ENCODE measurements around the gene AQP1.

- no peak for TF ChIP-seq EZH2phosphoT487 (IDR thresholded peaks at IDR 0.05; ENCODE audit: borderline replicate concordance, low read length)
- no peak for TF ChIP-seq EZH2 (IDR thresholded peaks at IDR 0.05; ENCODE audit: low read length, unreplicated experiment)
- no peak for TF ChIP-seq CTCF (conservative IDR thresholded peaks at IDR 0.05; ENCODE audit: low read depth, low read length)
Observed at GRCh38 chr7:30898411-30898810, 13.2 kb upstream of the AQP1 start.

Data from PC-3 (cell line).